NCI-H128 (cell line): Measurements from ENCODE around the gene OSBPL10.
"Not testable (repeated sequence)": the region's sequence is repeated elsewhere in the genome, so short reads cannot be mapped to it uniquely, and the experiment has no call there.

ENCODE experiments used
- DNase-seq: peaks from one replicate; lab custom pipeline; 2025; ENCODE audit not compliant: unreplicated experiment; lab: John Stamatoyannopoulos, UW

OSBPL10 gene

GRCh38 chr3:31819441-31819840 is 161.6 kb downstream of the OSBPL10 start:
- no peak for DNase-seq

DNA sequence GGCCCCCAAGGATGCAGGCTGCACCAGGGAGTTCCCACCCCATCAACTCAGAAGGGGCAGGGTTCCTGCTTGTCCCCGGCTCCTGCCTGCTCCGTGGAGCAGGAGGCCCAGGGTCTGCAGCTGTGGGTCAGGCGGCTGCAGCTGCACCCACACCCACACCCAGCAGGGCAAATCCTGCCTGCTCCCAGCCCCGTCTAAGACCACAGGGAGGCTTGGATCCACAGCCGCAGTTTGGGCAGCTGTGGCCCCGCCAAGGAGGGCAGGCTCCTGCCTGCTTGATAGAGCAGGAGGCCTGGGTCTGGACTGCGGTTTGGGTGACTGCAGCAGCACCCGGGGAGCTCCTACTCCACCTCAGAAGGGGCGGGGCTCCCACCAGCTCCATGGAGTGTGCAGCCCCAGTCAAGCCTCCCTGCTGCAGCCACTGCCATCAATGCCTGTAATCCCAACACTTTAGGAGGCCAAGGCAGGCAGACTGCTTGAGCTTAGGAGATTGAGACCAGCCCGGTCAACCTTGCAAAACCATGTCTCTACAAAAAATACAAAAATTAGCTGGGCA is 163.6 kb downstream of the OSBPL10 start:
- DNase-seq: no peak

DNA sequence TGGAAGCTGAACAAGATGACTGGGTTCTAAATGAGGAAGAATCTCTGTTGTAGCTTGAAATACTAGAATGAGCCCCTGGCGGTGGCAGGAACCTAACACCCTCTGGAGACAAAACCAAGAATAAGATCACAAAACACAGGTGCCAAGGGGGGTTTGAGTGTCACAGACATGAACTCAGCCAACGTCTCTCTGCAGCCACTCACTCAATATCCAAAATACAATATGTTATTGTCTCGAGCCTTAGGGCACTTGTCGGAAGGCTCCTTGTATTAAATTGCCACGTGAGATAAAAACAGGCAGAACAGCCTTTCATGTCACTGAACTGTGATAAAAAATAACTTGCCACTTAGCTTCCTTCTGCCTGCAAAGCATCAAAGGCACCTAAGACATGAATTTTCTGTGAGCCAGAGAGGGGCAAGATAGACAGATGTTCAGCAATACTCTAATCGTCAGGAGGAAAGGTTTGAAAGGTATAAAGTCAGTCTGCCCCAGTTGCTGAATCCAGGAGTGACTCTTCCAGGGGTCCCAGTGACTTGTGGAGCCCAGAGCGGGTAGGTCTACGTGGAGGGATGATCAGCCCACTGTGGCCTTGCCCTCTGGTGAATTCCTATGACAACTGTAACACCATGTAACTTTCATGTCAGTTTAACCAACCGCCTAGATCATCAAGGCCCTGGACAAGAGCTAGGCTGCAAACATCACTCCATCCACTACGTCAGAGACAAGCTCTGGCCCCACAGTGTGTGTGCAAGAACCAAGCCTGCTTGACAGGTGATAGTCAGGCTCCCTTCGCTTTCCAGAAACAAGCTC is 165.2 kb downstream of the OSBPL10 start:
- no peak for DNase-seq

GRCh38 chr3:31815006-31815405 is 166.1 kb downstream of the OSBPL10 start:
- DNase-seq: no peak

- DNase-seq: no peak
Observed at GRCh38 chr3:31813686-31814085, 167.4 kb downstream of the OSBPL10 start.

GRCh38 chr3:31813197-31813596 is 167.9 kb downstream of the OSBPL10 start:
- DNase-seq: no peak

DNA sequence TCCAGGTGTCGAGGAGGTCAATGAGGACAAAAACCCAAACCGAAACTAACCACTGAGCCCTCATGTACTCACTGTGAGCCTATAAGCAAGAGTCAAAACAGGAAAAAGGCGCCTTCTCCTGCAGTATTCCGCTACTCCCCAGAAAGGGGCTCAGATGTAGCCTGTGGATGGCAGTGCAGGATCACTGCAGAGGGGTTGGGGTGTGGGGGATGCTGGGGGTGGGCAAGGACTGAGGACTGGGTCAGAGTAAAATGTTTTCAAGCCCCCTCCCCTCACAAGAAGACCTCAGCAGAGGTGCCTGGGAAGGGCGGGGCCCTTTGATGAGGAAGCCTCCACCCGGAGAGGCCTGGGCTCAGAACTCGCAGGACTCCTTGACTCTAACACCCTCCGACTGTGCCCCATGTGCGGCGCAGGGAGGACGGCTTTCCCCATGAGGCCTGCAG is 170.1 kb downstream of the OSBPL10 start:
- DNase-seq: no peak

DNA sequence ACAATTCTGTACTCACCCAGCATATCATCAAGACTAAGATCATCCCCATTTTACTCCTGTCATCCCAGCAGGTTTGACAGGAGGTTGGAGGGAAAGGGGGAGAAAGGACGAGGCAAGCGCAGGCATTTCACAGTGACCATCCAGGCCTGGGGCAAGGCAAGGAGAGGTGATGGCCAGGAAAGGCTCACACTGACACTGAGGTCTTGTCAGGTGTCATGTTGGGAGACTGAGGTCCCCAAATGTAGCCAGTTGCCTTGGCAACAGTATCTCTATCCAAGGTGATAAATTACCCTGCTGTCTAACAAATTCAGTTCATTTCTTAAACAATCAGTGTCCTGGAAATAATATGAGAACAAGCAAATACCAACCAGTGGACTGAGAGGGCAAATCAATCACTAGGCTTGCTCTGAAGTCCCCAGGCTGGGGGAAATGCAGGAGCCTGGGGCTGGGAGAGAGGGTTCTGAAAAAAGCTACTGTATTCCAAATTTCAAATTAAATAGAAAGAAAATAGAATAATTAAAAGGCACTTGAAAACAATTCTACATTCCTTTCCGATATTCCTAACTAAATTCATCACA is 172.8 kb downstream of the OSBPL10 start:
- DNase-seq: no peak

DNA sequence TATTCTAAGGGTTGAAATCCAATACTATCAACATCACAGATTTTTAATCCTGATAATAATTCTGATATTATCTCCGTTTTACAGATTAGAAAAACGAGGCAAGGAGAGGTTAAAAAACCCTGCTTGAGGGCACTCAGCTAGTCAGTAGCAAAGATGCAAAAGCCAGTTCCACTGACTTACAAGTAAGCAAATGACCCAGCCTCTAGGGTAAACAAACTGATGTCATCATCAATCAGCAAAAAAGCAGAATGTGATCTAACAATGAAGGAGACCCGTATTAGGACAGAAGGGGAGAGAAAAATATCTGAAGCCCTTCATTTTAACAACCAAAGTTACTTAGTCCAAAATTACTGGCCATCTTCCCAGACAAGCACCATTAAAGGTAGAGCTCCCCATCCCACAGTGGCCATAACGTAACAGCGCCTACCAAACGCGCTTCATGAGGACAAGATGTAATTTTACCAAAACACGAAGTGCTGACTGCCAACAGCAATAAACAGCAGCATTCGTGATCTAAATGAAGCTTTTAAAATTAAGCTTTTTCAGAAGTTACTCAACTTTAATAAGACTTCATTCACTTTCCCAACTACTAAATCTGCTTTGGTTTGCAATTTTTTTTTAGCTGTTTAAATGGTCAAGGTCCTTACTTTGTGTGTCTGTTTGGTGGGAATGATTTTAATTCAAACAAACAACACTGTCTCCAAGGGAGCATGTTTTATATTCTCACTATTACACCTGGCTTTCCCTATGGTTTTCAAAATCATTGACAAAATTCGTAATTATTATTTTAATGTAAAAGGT is 176.6 kb downstream of the OSBPL10 start:
- no peak for DNase-seq

DNA sequence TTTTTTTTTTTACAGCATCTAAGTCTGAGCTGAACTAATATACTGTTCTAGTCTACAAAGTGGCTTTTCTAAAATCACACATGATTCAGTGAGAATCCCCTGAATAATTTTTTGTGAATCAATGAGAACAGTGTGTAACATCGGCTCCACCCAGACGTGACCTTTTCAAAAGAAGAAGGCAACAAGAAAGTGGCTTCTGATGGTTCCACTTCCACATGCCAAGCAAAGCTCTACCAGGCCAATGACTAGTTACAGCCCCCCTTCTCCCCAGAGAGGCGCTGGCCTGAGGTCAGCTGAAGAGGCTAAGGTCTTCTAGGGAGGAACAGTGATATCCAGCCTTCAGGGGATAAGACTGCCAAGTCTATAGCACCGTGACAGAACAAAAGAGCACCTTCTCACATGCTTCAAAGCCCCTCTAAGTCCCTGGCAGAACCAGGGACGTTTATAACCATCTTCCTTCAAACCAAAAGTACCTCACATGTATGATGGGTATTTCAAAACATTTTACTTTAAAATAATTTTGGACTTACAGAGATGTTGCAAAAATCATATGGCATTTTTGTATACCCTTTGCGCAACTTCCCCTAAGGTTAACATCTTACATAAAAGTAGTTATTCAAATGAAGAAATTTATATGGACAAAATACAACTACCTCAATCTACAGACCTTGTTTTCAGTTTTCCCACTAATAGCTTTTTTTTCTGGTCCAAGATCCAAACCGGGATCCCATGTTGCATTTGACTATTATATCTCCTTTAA is 177.9 kb downstream of the OSBPL10 start:
- DNase-seq: no peak

GRCh38 chr3:31800436-31800835 is 180.6 kb downstream of the OSBPL10 start:
- no peak for DNase-seq

DNA sequence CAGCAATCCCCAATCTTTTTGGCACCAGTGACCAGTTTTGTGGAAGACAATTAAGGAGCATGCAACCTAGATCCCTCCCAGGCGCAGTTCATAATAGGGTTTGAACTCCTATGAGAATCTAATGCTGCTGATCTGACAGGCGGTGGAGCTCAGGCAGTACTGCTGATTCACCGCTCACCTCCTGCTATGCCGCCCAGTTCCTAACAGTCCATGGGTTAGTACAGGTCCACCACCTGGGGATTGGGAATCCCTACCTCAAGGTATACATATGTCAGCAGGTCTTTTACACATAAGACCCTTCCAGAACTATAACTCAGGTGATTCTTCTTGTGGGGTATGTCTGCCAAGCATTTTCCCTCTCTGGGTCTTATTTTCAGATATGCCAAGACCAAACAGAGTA is 182.2 kb downstream of the OSBPL10 start:
- DNase-seq: no peak

DNA sequence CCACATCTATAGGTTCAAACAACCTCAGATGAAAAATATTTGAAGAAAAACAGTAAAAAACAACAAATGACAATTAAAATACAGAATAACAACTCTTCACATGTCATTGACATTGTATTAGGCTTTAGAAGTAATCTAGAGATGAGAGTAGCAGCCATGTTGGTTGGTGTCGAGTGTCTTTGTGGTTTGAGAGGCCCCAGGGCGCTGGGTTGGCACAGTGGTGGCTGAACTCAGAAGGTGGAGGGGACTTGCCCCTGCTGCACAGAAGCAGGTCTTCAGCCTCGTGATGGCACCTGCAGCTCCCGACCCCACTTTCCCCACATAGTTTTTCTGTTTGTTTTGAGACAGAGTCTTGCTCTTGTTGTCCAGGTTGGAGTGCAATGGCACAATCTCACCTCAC is 187.2 kb downstream of the OSBPL10 start:
- no peak for DNase-seq

- DNase-seq: no peak
Observed at GRCh38 chr3:31791090-31791430, 190.0 kb downstream of the OSBPL10 start.

- no peak for DNase-seq
Observed at GRCh38 chr3:31790193-31791089, 190.6 kb downstream of the OSBPL10 start.

DNA sequence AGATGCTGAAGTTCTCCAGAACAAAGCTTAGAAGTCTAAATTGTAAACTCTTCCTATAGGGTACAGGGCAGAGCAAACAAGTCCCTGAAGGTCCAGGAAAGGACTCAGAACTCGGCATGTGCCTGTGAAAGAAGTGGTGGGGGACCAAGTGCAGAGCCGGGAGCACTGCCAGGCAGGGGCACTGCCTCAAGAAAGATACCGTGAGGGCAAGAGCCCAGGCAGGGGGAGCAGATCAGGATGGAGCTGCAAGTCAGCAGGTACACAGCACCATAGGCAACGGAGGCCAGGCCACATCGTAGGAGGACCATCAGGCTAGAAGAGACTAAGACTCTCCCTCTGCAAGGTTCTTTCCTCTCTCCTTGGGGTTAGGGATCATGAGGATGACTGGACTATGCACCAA is 191.6 kb downstream of the OSBPL10 start:
- DNase-seq: no peak

- DNase-seq: no peak
Observed at GRCh38 chr3:31785734-31786133, 195.3 kb downstream of the OSBPL10 start.

GRCh38 chr3:31785286-31785685 is 195.8 kb downstream of the OSBPL10 start:
- DNase-seq: no peak

DNA sequence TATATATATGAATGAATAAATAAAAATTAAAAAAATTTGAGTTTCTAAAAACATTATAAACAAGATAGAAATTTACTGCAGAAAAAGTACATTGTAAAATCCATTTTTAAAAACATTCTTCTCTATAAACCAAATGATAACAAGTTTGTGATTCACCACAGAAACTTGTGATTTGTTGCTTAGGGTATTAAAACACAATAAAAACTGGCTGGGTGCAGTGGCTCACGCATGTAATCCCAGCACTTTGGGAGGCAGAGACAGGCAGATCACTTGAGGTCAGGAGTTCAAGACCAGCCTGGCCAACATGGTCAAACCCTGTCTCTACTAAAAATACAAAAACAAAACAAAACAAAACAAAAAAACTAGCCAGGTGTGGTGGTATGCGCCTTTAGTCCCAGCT is 197.2 kb downstream of the OSBPL10 start:
- not testable (repeated sequence) for DNase-seq

DNA sequence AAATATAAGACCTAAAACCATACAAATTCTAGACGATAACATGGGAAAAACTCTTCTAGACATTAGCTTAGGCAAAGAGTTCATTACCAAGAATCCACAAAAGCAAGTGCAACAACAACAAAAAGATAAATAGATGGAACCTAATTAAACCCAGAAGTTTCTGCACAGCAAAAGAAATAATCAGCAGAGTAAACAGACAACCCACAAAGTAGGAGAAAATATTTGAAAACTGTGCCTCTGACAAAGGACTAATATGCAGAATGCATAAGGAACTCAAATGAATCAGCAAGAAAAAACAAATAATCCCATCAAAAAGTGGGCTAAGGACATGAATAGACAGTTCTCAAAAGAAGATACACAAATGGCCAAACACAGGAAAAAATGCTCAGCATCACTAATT is 198.8 kb downstream of the OSBPL10 start:
- DNase-seq: not testable (repeated sequence)
